GM12873 (cell line): ENCODE data around the gene SPTAN1.

Experiments
- TF ChIP-seq, protein P1 (sequence below): IDR thresholded peaks from 2 replicates; pipeline ENCODE4 v1.5.1; 2012; ENCODE audit warnings: low read depth, mild to moderate bottlenecking, moderate library complexity, low read length, control low read depth; ENCODE audit not compliant: insufficient read depth; ENCODE audit errors: missing control alignments

SPTAN1 gene

GRCh38 chr9:128648206-128648605 lies 95.8 kb downstream of the SPTAN1 start:
- TF ChIP-seq, protein P1, sequence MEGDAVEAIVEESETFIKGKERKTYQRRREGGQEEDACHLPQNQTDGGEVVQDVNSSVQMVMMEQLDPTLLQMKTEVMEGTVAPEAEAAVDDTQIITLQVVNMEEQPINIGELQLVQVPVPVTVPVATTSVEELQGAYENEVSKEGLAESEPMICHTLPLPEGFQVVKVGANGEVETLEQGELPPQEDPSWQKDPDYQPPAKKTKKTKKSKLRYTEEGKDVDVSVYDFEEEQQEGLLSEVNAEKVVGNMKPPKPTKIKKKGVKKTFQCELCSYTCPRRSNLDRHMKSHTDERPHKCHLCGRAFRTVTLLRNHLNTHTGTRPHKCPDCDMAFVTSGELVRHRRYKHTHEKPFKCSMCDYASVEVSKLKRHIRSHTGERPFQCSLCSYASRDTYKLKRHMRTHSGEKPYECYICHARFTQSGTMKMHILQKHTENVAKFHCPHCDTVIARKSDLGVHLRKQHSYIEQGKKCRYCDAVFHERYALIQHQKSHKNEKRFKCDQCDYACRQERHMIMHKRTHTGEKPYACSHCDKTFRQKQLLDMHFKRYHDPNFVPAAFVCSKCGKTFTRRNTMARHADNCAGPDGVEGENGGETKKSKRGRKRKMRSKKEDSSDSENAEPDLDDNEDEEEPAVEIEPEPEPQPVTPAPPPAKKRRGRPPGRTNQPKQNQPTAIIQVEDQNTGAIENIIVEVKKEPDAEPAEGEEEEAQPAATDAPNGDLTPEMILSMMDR = peak; percentile 41

- TF ChIP-seq, protein P1 = no peak
Measured at GRCh38 chr9:128651798-128652197, 99.4 kb downstream of the SPTAN1 start.

DNA sequence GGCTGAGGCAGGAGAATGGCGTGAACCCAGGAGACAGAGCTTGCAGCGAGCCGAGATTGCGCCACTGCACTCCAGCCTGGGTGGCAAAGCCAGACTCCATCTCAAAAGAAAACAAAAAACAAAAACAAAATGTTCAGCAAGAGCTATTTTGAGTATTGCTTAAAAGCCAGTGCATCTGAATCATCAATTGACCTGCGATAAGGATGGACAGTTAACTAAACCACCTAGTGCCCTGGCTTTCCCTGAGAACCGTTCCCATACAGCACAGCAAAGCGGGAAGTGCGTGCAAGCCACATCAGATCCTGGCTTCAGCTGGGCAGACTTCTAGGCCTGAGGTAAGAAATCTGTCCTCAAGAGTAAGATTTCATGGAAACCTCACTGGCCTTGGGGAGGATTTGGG lies 101.5 kb downstream of the SPTAN1 start:
- TF ChIP-seq, protein P1 = no peak

- TF ChIP-seq, protein P1 = no peak
Measured at GRCh38 chr9:128654481-128654880, 102.1 kb downstream of the SPTAN1 start.

GRCh38 chr9:128656416-128657343 lies 104.3 kb downstream of the SPTAN1 start, which contains the start of gene DYNC2I2:
DYNC2I2 (minus strand) TSS chr9:128656847; CDS start chr9:128656726, 121 bp downstream.
- TF ChIP-seq, protein P1 = no peak

DNA sequence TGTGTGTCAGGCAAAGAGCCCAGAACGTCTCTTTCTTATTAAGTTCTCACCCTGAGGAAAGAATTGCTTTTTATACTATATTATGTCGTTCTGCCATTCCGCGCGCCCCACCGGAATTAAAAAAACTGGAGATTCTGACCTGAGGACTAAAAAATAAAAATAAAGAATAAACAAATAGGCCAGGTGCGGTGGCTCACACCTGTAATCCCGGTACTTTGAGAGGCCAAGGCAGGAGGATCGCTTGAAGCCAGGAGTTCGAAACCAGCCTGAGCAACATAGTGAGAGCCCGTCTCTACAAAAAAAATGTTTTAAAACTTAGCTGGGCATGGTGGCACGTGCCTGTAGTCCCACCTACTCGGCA lies 104.9 kb downstream of the SPTAN1 start:
- TF ChIP-seq, protein P1 = no peak

DNA sequence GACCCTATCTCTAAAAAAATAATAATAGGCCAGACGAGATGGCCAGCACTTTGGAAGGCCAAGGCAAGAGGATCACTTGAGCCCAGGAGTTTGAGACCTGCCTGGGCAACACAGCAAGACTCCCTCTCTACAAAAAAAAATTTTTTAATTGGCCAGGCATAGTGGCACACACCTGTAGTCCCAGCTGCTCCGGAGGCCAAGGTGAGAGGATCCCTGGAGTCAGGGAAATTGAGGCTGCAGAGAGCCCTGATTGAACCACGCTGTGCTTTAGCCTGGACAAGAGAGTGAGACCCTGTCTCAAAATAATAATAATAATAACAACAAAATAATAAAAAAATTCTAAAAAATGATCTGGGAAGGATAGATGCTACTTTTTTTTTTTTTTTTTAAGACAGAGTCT lies 105.4 kb downstream of the SPTAN1 start:
- TF ChIP-seq, protein P1 = no peak
